Esophagus muscularis mucosa (tissue), 4 donors: Measurements from ENCODE around the gene WDR37. TPM values are rescaled to one million over a fixed set of nuclear protein-coding genes. Genes with fewer than 3 reads are reported as not detected.

ENCODE experiments used
- DNase-seq: peaks from one replicate; pipeline ENCODE4 v3.0.0-alpha.2; 2017; ENCODE audit errors: extremely low spot score
- H3K27ac ChIP-seq, 4 donors: fragments of 200-600 bp; sonication (generic); replicated peaks in 1 of 4; 1 replicate in 3 of 4; 2 replicates in 1 of 4; pipeline ENCODE4 v1.5.1; 2016 to 2019; ENCODE audit warnings: mild to moderate bottlenecking in 1 of 4
- H3K27me3 ChIP-seq, 4 donors: fragments of 200-600 bp; sonication (generic); one replicate each; pipeline versions ENCODE4 v1.5.1 to v1.6.0; 2016 to 2019
- H3K36me3 ChIP-seq, 4 donors: fragments of 200-600 bp; sonication (generic); one replicate each; pipeline ENCODE4 v1.5.1; 2016 to 2019
- H3K4me1 ChIP-seq, 4 donors: fragments of 200-600 bp; sonication (generic); one replicate each; pipeline ENCODE4 v1.5.1; 2016 to 2019
- H3K4me3 ChIP-seq, 4 donors: fragments of 200-600 bp; sonication (generic); 1 replicate in 2 of 4; 2 replicates in 2 of 4; pipeline ENCODE4 v1.5.1; 2016 to 2019; ENCODE audit warnings: mild to moderate bottlenecking in 4 of 4, moderate library complexity in 1 of 4
- H3K9me3 ChIP-seq, 4 donors: fragments of 200-600 bp; sonication (generic); 1 replicate in 3 of 4; 2 replicates in 1 of 4; pipeline ENCODE4 v1.5.1; 2016 to 2019
- CTCF ChIP-seq, 3 experiments: fragments of 200-600 bp in 2 of 3; fragments of 450-650 bp in 1 of 3; sonication (generic) in 2 of 3; IDR thresholded peaks; one replicate each; pipeline ENCODE4 v1.5.1; 2017 to 2019; ENCODE audit warnings: antibody characterized with exemption in 3 of 3, mild to moderate bottlenecking in 2 of 3, moderate library complexity in 1 of 3
- EP300 ChIP-seq: sonication (generic); formaldehyde crosslinking; IDR thresholded peaks from one replicate; pipeline ENCODE4 v1.6.1; 2017; ENCODE audit warnings: antibody characterized with exemption
- POLR2A ChIP-seq: fragments of 450-650 bp; IDR thresholded peaks from one replicate; pipeline ENCODE4 v1.6.1; 2017; ENCODE audit warnings: antibody characterized with exemption, moderate library complexity, mild to moderate bottlenecking, low read depth
- POLR2AphosphoS5 ChIP-seq, 2 donors: sonication (generic); formaldehyde crosslinking; IDR thresholded peaks; one replicate each; pipeline ENCODE4 v1.6.1; 2017; ENCODE audit warnings: antibody characterized with exemption in 2 of 2
- WGBS: methylation state at CpG from one replicate; pipeline ENCODE4 v1.1.5; 2018; 5-methylcytosine and 5-hydroxymethylcytosine counted together
- intact Hi-C: fragments of 100-400 bp; cut with DNase I; formaldehyde crosslinking; loops from one replicate; pipeline ENCODE4 v1.15.1; 2023
- total RNA-seq, 4 donors: library from RNA; depleted of rRNA; stranded (reverse); fragments of >200 nt; gene quantifications; one replicate each; pipeline versions ENCODE4 v1.1.0 to v1.2.1, GENCODE V29; 2016

WDR37 gene
- total RNA-seq, 4 donors from 2014 or later, result 9.1 to 17.2 (median 13.2) TPM

- TF ChIP-seq POLR2A (no peak), POLR2AphosphoS5 (IDR thresholded peaks at IDR 0.05) (no peak), CTCF (IDR thresholded peaks at IDR 0.05) (no peak), EP300 (no peak)
Measured at GRCh38 chr10:1162481-1163203, 106.5 kb downstream of the WDR37 start.

GRCh38 chr10:1163204-1163660 is 107.0 kb downstream of the WDR37 start:
- H3K9me3 ChIP-seq, result no peaks in the 10 kb centered on the region
- WGBS, result 92% methylated on average over 18 of the region's 29 CpGs
- H3K36me3 ChIP-seq, result no peaks in the 10 kb centered on the region
- DNase-seq, result no peak
- H3K4me3 ChIP-seq, result no peak overlapping the region
- TF ChIP-seq CTCF (IDR thresholded peaks at IDR 0.05) (no peak), EP300 (no peak), POLR2AphosphoS5 (IDR thresholded peaks at IDR 0.05) (no peak), POLR2A (no peak)
- H3K27ac ChIP-seq, result no peak overlapping the region
- intact Hi-C loops, result no loop called here
- H3K27me3 ChIP-seq, result peaks cover 0 to 18% (median 0%) of the 10 kb centered on the region in 4 donors
- no peaks in the 10 kb centered on the region for H3K4me1 ChIP-seq

More at GRCh38 chr10:1162481-1163203, 106.5 kb downstream of the WDR37 start:
- Histone ChIP-seq H3K9me3 (no peaks in the 10 kb centered on the region), H3K4me3 (no peak overlapping the region), H3K27me3 (peaks cover 0 to 22% (median 0%) of the 10 kb centered on the region in 4 donors), H3K27ac (no peak overlapping the region), H3K36me3 (no peaks in the 10 kb centered on the region), H3K4me1 (no peaks in the 10 kb centered on the region)
- 70% methylated on average over 8 of the region's 13 CpGs for WGBS
- DNase-seq, result no peak
- intact Hi-C loops, result no loop called here

DNA sequence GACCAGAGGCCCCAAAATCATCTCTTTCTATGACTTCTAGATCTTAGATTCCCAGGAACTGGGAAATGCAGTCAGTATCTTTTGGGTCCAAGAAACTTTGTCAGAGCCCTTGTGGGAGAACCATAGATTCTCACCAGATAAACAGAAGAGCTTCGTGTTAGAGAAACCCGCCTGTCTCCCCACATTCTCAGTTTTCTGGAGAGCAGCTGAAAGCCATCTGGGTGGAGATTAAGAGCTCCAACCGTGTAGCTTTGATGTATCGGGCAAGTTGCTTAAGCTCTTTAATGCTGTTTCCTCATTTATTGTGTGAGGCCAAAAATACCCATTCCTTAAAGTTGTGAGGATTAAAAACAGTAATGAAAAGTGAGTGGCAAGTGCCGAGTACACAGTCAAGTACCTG is 107.6 kb downstream of the WDR37 start:
- no peaks in the 10 kb centered on the region for H3K36me3 ChIP-seq
- intact Hi-C loops, result no loop called here
- H3K27me3 ChIP-seq, result peaks cover 0 to 16% (median 0%) of the 10 kb centered on the region in 4 donors
- TF ChIP-seq POLR2A, result no peak
- no peak for TF ChIP-seq CTCF (IDR thresholded peaks at IDR 0.05)
- no peak for TF ChIP-seq POLR2AphosphoS5 (IDR thresholded peaks at IDR 0.05)
- TF ChIP-seq EP300, result no peak
- H3K9me3 ChIP-seq, result no peaks in the 10 kb centered on the region
- WGBS, result 56% methylated on average over 5 of the region's 5 CpGs
- no peak overlapping the region for H3K4me3 ChIP-seq
- no peaks in the 10 kb centered on the region for H3K4me1 ChIP-seq
- H3K27ac ChIP-seq, result no peak overlapping the region
- no peak for DNase-seq

DNA sequence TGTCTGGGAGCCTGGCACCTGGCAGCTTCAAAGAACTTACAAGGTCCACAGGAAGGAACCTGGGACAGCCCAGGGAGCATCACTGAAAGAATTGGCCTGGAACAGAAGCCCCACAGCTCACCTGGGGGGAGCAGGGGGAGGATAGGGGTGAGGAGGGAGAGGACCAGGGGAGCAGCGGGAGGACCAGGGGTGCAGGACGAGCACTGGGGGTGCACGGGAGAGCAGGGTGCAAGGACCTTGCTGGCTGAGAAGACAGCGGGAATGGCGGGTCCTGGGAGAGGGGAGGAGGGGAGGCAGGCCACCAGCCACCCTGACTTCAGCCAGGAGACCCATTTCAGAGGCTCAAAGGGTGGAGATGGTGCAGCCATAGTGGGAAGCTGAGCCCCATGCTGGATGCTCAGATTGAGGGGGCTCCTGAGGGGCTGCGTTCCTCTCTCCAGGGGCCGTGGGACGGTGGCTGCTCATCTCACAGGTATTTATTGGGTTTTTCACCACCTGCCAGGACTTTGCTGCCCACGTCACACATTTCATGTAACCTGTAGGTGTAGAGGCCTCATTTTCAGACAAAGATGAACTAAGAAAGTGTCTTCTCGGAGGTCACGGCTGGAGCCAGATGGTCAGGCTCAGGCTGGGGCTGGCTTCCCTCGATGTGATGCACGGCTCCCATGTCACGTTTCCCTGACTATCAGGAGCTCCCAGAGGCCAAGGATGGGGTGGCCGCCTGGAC is 110.1 kb downstream of the WDR37 start:
- WGBS, result 86% methylated on average over 14 of the region's 15 CpGs

More for the DNA sequence above, 110.1 kb downstream of the WDR37 start:
- no peak for DNase-seq
- H3K9me3 ChIP-seq, result no peaks in the 10 kb centered on the region
- H3K4me1 ChIP-seq, result no peaks in the 10 kb centered on the region
- TF ChIP-seq POLR2AphosphoS5 (IDR thresholded peaks at IDR 0.05) (no peak), CTCF (IDR thresholded peaks at IDR 0.05) (no peak), POLR2A (no peak), EP300 (no peak)
- no peak overlapping the region for H3K27ac ChIP-seq
- no peaks in the 10 kb centered on the region for H3K36me3 ChIP-seq
- H3K4me3 ChIP-seq, result no peak overlapping the region
- intact Hi-C loops, result no loop called here
- H3K27me3 ChIP-seq, result peaks cover 0 to 35% (median 0%) of the 10 kb centered on the region in 4 donors
